Kidney (tissue), 14 donors: ENCODE results near the gene STK25. TPM values are rescaled to one million over a fixed set of nuclear protein-coding genes. Genes with fewer than 3 reads are reported as not detected.

Experiments used
- DNase-seq, 5 donors: peaks; one replicate each; pipeline ENCODE4 v3.0.0-alpha.2; 2013 to 2020
- FAIRE-seq: peaks from 2 replicates; lab custom pipeline; 2012; peaks lifted over from hg19 to GRCh38; lab: Jason Lieb, UNC
- H3K27ac ChIP-seq, 2 donors: one replicate each; pipeline ENCODE4 v1.7.0; 2013; ENCODE audit warnings: low read depth in 2 of 2, low read length in 2 of 2, inconsistent platforms in 1 of 2
- H3K27me3 ChIP-seq: one replicate; pipeline ENCODE4 v1.7.1; 2013; ENCODE audit warnings: low read length, inconsistent platforms; ENCODE audit not compliant: control insufficient read depth, insufficient read depth
- H3K36me3 ChIP-seq, 3 donors: one replicate each; pipeline versions ENCODE4 v1.7.0 to v1.7.1; 2013; ENCODE audit warnings: low read length in 3 of 3, control low read depth in 1 of 3, inconsistent platforms in 1 of 3; ENCODE audit not compliant: insufficient read depth in 3 of 3, control insufficient read depth in 2 of 3
- H3K4me1 ChIP-seq, 3 donors: one replicate each; pipeline versions ENCODE4 v1.7.0 to v1.7.1; 2013; ENCODE audit warnings: low read length in 3 of 3, inconsistent platforms in 1 of 3, low read depth in 1 of 3; ENCODE audit not compliant: control insufficient read depth in 2 of 3, insufficient read depth in 2 of 3
- H3K4me3 ChIP-seq, 3 donors: one replicate each; pipeline versions ENCODE4 v1.7.0 to v1.8.1; 2013; ENCODE audit warnings: low read length in 3 of 3, control low read depth in 1 of 3, inconsistent platforms in 1 of 3
- H3K9ac ChIP-seq, 3 donors: one replicate each; pipeline versions ENCODE4 v1.7.0 to v1.7.1; 2013; ENCODE audit warnings: low read length in 3 of 3, control low read depth in 1 of 3, inconsistent platforms in 1 of 3
- H3K9me3 ChIP-seq, 3 donors: one replicate each; pipeline versions ENCODE4 v1.7.0 to v1.7.1; 2013; ENCODE audit warnings: low read length in 3 of 3, control low read depth in 1 of 3, inconsistent platforms in 1 of 3; ENCODE audit not compliant: control insufficient read depth in 2 of 3, insufficient read depth in 1 of 3
- CTCF ChIP-seq: IDR thresholded peaks from 3 replicates; pipeline ENCODE4 v1.5.1; 2012; ENCODE audit warnings: mild to moderate bottlenecking, moderate library complexity, borderline replicate concordance; ENCODE audit not compliant: insufficient read depth; ENCODE audit errors: extremely low read depth
- intact Hi-C: fragments of 100-400 bp; cut with DNase I; formaldehyde crosslinking; loops from one replicate; pipeline ENCODE4 v1.11.1; 2022
- polyA plus RNA-seq: library from polyadenylated mRNA; stranded (reverse); fragments of 350-450 nt; fragmentation: Illumina TruSeq; extraction: RNeasy Lipid Tissue Mini Kit (QIAGEN cat#74804); gene quantifications from one replicate; pipeline ENCODE4 v1.2.3, GENCODE V29; 2014; ENCODE audit warnings: low read depth, low replicate concordance; ENCODE audit not compliant: insufficient read depth
- total RNA-seq: library from RNA; stranded (reverse); fragmentation: NEBNext Ultra II Directional; extraction: Animal tissue kit (Norgen Biotek cat#: 25700); gene quantifications from one replicate; pipeline ENCODE4 v1.2.1, GENCODE V29; 2021
- donor health status: control.
- donor health status: control.
- donor health status: control.
- donor health status: control.
- donor health status: control.
- donor health status: DM: yes; HTN: yes; CAD: no.
- donor health status: Normal renal cell carcinoma (clear cell type).

The STK25 gene
- total and polyA plus RNA-seq, 2 donors from 2014 or later, result 119 to 151 TPM

DNA sequence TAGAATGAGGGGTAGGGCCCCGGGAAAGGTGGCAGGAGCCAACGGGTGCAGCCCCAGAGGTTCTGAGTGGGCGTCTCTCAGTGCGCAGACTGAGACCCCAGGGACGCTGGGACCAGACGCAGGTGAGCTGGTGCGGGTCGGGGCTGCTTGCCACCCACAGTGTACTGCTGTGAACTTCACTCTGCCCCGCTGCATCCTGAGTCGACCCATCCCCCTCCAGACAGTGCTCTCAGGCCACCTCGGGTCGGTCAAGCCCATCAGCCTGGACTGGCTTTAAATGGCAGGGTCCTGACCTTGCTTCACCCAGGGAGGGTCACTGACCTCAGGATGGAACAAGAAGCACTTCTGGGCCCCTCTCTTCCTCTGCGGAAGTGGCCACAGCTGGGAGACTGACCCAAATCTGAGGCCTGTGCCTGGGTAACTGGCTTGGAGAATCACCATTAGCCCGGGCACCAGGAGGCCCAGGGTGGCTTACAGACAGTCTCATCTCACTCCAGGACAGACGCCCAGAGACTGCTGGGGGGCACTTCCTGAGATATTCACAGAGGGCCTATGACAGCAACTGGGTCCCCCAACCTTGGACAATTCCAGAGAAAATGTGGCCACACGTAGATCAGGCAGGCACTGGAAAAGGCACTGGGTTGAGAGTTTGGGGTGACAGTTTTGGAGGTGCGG, 26.5 kb upstream of the STK25 start:
- H3K4me1 ChIP-seq, result no peaks in the 10 kb centered on the region
- H3K9me3 ChIP-seq, result no peaks in the 10 kb centered on the region
- H3K36me3 ChIP-seq, result no peaks in the 10 kb centered on the region
- no peak overlapping the region for H3K4me3 ChIP-seq
- FAIRE-seq, result no peak
- no peak overlapping the region for H3K27ac ChIP-seq
- no peaks in the 10 kb centered on the region for H3K27me3 ChIP-seq
- no peak for DNase-seq
- no peak overlapping the region for H3K9ac ChIP-seq
- intact Hi-C loops, result no loop called here
- TF ChIP-seq CTCF, result no peak

DNA sequence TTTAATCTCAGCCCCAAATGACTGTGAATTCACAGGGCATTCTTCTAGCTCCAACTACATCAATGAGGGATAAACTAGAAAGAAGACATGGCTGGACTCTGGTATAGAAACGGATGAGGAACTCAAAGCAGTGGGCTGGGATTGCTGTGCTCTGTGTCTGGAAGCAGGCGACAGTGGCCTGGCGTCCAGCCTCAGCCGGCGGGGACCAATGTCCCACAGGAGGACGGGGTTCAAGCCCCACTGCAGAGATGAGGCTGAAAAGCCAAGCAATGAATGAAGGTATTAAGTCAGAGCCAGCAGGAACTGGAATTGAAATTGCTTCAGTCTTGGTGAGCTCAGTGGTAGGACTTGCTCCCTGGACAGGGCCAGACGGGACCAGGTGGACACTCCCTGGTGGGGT, 25.9 kb upstream of the STK25 start:
- DNase-seq (no peak), FAIRE-seq (no peak)
- no peaks in the 10 kb centered on the region for H3K36me3 ChIP-seq
- no peak overlapping the region for H3K27ac ChIP-seq
- H3K4me1 ChIP-seq, result no peaks in the 10 kb centered on the region
- intact Hi-C loops, result no loop called here
- H3K27me3 ChIP-seq, result no peaks in the 10 kb centered on the region
- H3K9ac ChIP-seq, result no peak overlapping the region
- no peaks in the 10 kb centered on the region for H3K9me3 ChIP-seq
- no peak overlapping the region for H3K4me3 ChIP-seq
- no peak for TF ChIP-seq CTCF

- Histone ChIP-seq H3K9me3 (no peaks in the 10 kb centered on the region), H3K27me3 (no peaks in the 10 kb centered on the region), H3K9ac (no peak overlapping the region), H3K4me1 (no peaks in the 10 kb centered on the region), H3K27ac (no peak overlapping the region), H3K36me3 (no peaks in the 10 kb centered on the region), H3K4me3 (no peak overlapping the region)
- no peak for DNase-seq
- TF ChIP-seq CTCF, result no peak
- no peak for FAIRE-seq
- intact Hi-C loops, result no loop called here
These were observed 24.6 kb upstream of the STK25 start for GRCh38 chr2:241532733-241533601.
